H1 (cell line): ENCODE measurements around the gene C14orf132. TPM values are rescaled to one million over a fixed set of nuclear protein-coding genes. Genes with fewer than 3 reads are reported as not detected.

ENCODE experiments used
- CTCF ChIA-PET: fragments of 300-600 bp; sonication (Branson Sonifier 250); formaldehyde crosslinking; loops from one replicate; lab custom pipeline; 2021; ENCODE audit not compliant: partially characterized antibody; lab: Charles Lee
- POLR2A ChIA-PET: fragments of 300-600 bp; sonication (Branson Sonifier 250); formaldehyde crosslinking; loops from one replicate; lab custom pipeline; 2021; ENCODE audit warnings: inconsistent platforms; ENCODE audit not compliant: partially characterized antibody; lab: Charles Lee
- DNase-seq, 2 experiments: peaks; one replicate each; pipeline versions ENCODE4 v3.0.0 to v3.0.0-alpha.2; 2010 to 2022; ENCODE audit warnings: low spot score in 2 of 2, low read depth in 1 of 2, mixed read lengths in 1 of 2
- FAIRE-seq: peaks from 2 replicates; lab custom pipeline; 2011; peaks lifted over from hg19 to GRCh38; lab: Jason Lieb, UNC
- H2AFZ ChIP-seq: 2 replicates; pipeline ENCODE4 v1.8.1; 2012; ENCODE audit warnings: low read length, inconsistent platforms
- H2AK5ac ChIP-seq: 2 replicates; pipeline ENCODE4 v1.6.1; 2013; ENCODE audit warnings: low read depth, low read length
- H2BK120ac ChIP-seq: replicated peaks from 2 replicates; pipeline ENCODE3; 2013; ENCODE audit warnings: low read depth, low read length, inconsistent platforms
- H2BK12ac ChIP-seq: 2 replicates; pipeline ENCODE4 v1.6.1; 2013; ENCODE audit warnings: low read depth, low read length
- H2BK15ac ChIP-seq: 2 replicates; pipeline ENCODE4 v1.6.1; 2013; ENCODE audit warnings: low read length
- H2BK20ac ChIP-seq: 2 replicates; pipeline ENCODE4 v1.6.1; 2013; ENCODE audit warnings: low read length
- H2BK5ac ChIP-seq: 2 replicates; pipeline ENCODE4 v1.6.1; 2013; ENCODE audit warnings: low read depth, low read length
- H3K14ac ChIP-seq: 2 replicates; pipeline ENCODE4 v1.6.1; 2013; ENCODE audit warnings: inconsistent platforms; ENCODE audit not compliant: insufficient read length
- H3K18ac ChIP-seq: 2 replicates; pipeline ENCODE4 v1.6.1; 2013; ENCODE audit warnings: low read length; ENCODE audit errors: extremely low read depth
- H3K23ac ChIP-seq: 2 replicates; pipeline ENCODE4 v1.6.1; 2013; ENCODE audit warnings: inconsistent platforms; ENCODE audit not compliant: insufficient read length
- H3K23me2 ChIP-seq: 2 replicates; pipeline ENCODE4 v1.6.1; 2013; ENCODE audit warnings: low read depth, low read length
- H3K27ac ChIP-seq: 2 replicates; pipeline ENCODE4 v1.6.1; 2011; ENCODE audit warnings: low read depth, low read length, inconsistent platforms
- H3K27me3 ChIP-seq, 4 experiments: replicated peaks in 1 of 4; 1 replicate in 1 of 4; 2 replicates in 3 of 4; pipeline versions ENCODE4 v1.6.1 to v1.8.1; 2011 to 2013; ENCODE audit warnings: low read length in 3 of 4, mild to moderate bottlenecking in 3 of 4, inconsistent platforms in 2 of 4, mixed read lengths in 2 of 4, moderate library complexity in 1 of 4; ENCODE audit not compliant: control insufficient read depth in 3 of 4, insufficient read depth in 3 of 4; ENCODE audit errors: extremely low read depth in 1 of 4
- H3K36me3 ChIP-seq, 4 experiments: 2 replicates each; pipeline versions ENCODE4 v1.6.1 to v1.8.1; 2011 to 2013; ENCODE audit warnings: mild to moderate bottlenecking in 4 of 4, low read length in 3 of 4, moderate library complexity in 2 of 4, control low read depth in 1 of 4, inconsistent platforms in 1 of 4; ENCODE audit not compliant: insufficient read depth in 4 of 4, control insufficient read depth in 2 of 4
- H3K4ac ChIP-seq: replicated peaks from 2 replicates; pipeline ENCODE3; 2013; ENCODE audit warnings: low read length, low read depth, mixed read lengths, inconsistent platforms; ENCODE audit not compliant: insufficient read length
- H3K4me1 ChIP-seq, 4 experiments: replicated peaks in 1 of 4; 1 replicate in 1 of 4; 2 replicates in 3 of 4; pipeline versions ENCODE4 v1.6.1 to v1.8.1; 2011 to 2013; ENCODE audit warnings: low read length in 3 of 4, inconsistent platforms in 2 of 4, mixed read lengths in 1 of 4; ENCODE audit not compliant: insufficient read depth in 4 of 4, control insufficient read depth in 3 of 4
- H3K4me2 ChIP-seq, 2 experiments: 2 replicates each; pipeline versions ENCODE4 v1.6.1 to v1.8.1; 2011 to 2013; ENCODE audit warnings: low read depth in 2 of 2, low read length in 2 of 2, control low read depth in 1 of 2, inconsistent platforms in 1 of 2, mild to moderate bottlenecking in 1 of 2; ENCODE audit not compliant: insufficient read depth in 1 of 2
- H3K4me3 ChIP-seq, 4 experiments: fragments of 200-600, 300-600 bp in 1 of 4; sonication (generic), shearing (Covaris generic), sonication (Bioruptor Twin) in 1 of 4; 2 replicates each; pipeline versions ENCODE4 v1.5.1 to v1.8.1; 2011 to 2016; ENCODE audit warnings: low read length in 4 of 4, low read depth in 3 of 4, control low read depth in 2 of 4, inconsistent platforms in 2 of 4, mild to moderate bottlenecking in 2 of 4, mixed read lengths in 1 of 4, moderate library complexity in 1 of 4; ENCODE audit not compliant: insufficient read depth in 2 of 4; ENCODE audit errors: extremely low read depth in 1 of 4
- H3K56ac ChIP-seq: replicated peaks from 2 replicates; pipeline ENCODE3; 2013; ENCODE audit warnings: low read depth, mild to moderate bottlenecking, mixed read lengths, low read length, inconsistent platforms; ENCODE audit not compliant: insufficient read length
- H3K79me1 ChIP-seq: 2 replicates; pipeline ENCODE4 v1.6.1; 2013; ENCODE audit warnings: low read depth, low read length, control low read depth
- H3K79me2 ChIP-seq, 2 experiments: 2 replicates each; pipeline versions ENCODE4 v1.6.1 to v1.8.1; 2012 to 2013; ENCODE audit warnings: low read length in 2 of 2, mild to moderate bottlenecking in 2 of 2, inconsistent platforms in 1 of 2; ENCODE audit not compliant: insufficient read depth in 2 of 2, control insufficient read depth in 1 of 2
- H3K9ac ChIP-seq, 4 experiments: replicated peaks in 1 of 4; 1 replicate in 1 of 4; 2 replicates in 3 of 4; pipeline versions ENCODE4 v1.6.1 to v1.8.1; 2011 to 2013; ENCODE audit warnings: low read depth in 3 of 4, low read length in 3 of 4, control low read depth in 2 of 4, mild to moderate bottlenecking in 2 of 4, moderate library complexity in 2 of 4, inconsistent platforms in 1 of 4; ENCODE audit errors: extremely low read depth in 1 of 4
- H3K9me3 ChIP-seq, 2 experiments: 2 replicates each; pipeline versions ENCODE4 v1.6.1 to v1.8.1; 2012 to 2013; ENCODE audit warnings: mild to moderate bottlenecking in 2 of 2, moderate library complexity in 2 of 2, control low read depth in 1 of 2, inconsistent platforms in 1 of 2, low read depth in 1 of 2, low read length in 1 of 2, mixed read lengths in 1 of 2; ENCODE audit not compliant: insufficient read depth in 2 of 2
- H4K20me1 ChIP-seq, 2 experiments: replicated peaks in 1 of 2; 2 replicates each; pipeline versions ENCODE3 to v1.8.1; 2011 to 2013; ENCODE audit warnings: inconsistent platforms in 2 of 2, low read length in 2 of 2, mild to moderate bottlenecking in 1 of 2; ENCODE audit not compliant: insufficient read depth in 2 of 2, control insufficient read depth in 1 of 2
- H4K5ac ChIP-seq: 2 replicates; pipeline ENCODE4 v1.6.1; 2013; ENCODE audit warnings: low read length, low read depth, mixed read lengths, inconsistent platforms; ENCODE audit not compliant: insufficient read length
- H4K8ac ChIP-seq: 2 replicates; pipeline ENCODE4 v1.8.0; 2013; ENCODE audit warnings: mild to moderate bottlenecking, moderate library complexity, low read length, inconsistent platforms; ENCODE audit not compliant: insufficient read depth; ENCODE audit errors: extremely low read depth
- H4K91ac ChIP-seq: replicated peaks from 2 replicates; pipeline ENCODE3; 2013; ENCODE audit warnings: low read length, mixed read lengths, inconsistent platforms; ENCODE audit not compliant: insufficient read length
- ATF3 ChIP-seq: IDR thresholded peaks from 2 replicates; pipeline ENCODE4 v1.6.1; 2011; ENCODE audit warnings: low read depth, mild to moderate bottlenecking, low read length; ENCODE audit not compliant: insufficient read depth
- USF2 ChIP-seq: IDR thresholded peaks from 2 replicates; pipeline ENCODE4 v1.6.1; 2011; ENCODE audit warnings: low read length, improper control_type of control experiment
- WGBS, 2 experiments: shearing (Covaris generic) in 1 of 2; methylation state at CpG; one replicate each; pipeline versions ENCODE4 v1.1.6 to v1.1.7; 2013 to 2015; ENCODE audit warnings: low lambda C conversion rate in 2 of 2, mixed read lengths in 2 of 2, inconsistent platforms in 1 of 2, low coverage in 1 of 2, missing lambda C conversion rate in 1 of 2; ENCODE audit not compliant: insufficient replicate concordance in 2 of 2, insufficient coverage in 1 of 2, insufficient read length in 1 of 2; ENCODE audit errors: extremely low coverage in 1 of 2, missing lambda C conversion rate in 1 of 2; 5-methylcytosine and 5-hydroxymethylcytosine counted together
- polyA plus RNA-seq, 7 experiments: library from polyadenylated mRNA; depleted of rRNA in 3 of 7; stranded (reverse) in 5 of 7; unstranded in 2 of 7; fragments of >200 nt in 5 of 7; fragments of 200-250 nt in 2 of 7; gene quantifications; 1 replicate in 5 of 7; 2 replicates in 1 of 7; 4 replicates in 1 of 7; pipeline versions ENCODE4 v1.2.1 to v1.2.3, GENCODE V29; 2011 to 2013; ENCODE audit warnings: missing spikeins in 2 of 7, mixed read lengths in 2 of 7
- total RNA-seq: library from RNA; stranded (reverse); fragmentation: NEBNext Ultra II Directional; extraction: Animal tissue kit (Norgen Biotek cat#: 25700); gene quantifications from 2 replicates; pipeline ENCODE4 v1.2.1, GENCODE V29; 2021

C14orf132 gene
- total and polyA plus RNA-seq, 2 of the 8 experiments (the other 6 are each of a cell fraction or from before 2014, with no cell fraction given): 11.7 to 32.5 TPM

GRCh38 chr14:96096639-96097610 is 57.8 kb downstream of the C14orf132 start:
- FAIRE-seq: no peak
- TF ChIP-seq USF2 (no peak), ATF3 (no peak)

More at GRCh38 chr14:96096639-96097610, 57.8 kb downstream of the C14orf132 start:
- Histone ChIP-seq H2AFZ (no peak overlapping the region), H3K4me3 (no peak overlapping the region), H4K5ac (no peak overlapping the region), H3K23me2 (no peaks in the 10 kb centered on the region; the same call in 1 of the 2 replicates), H3K27ac (no peak overlapping the region), H3K9ac (no peak overlapping the region), H2BK15ac (0 out of 2 replicates have a peak overlapping the region, but pooled peaks have one; percentile 53), H2BK120ac (no peak overlapping the region), H2BK20ac (no peak overlapping the region), H4K20me1 (peaks cover 0 to 1% of the 10 kb centered on the region in 2 experiments), H3K36me3 (no peaks in the 10 kb centered on the region), H4K8ac (no peak overlapping the region), H3K4me2 (no peak overlapping the region), H2AK5ac (no peak overlapping the region), H2BK5ac (no peak overlapping the region), H3K4ac (no peak overlapping the region), H2BK12ac (peak overlapping the region; percentile 31; the same call in 1 of the 2 replicates), H3K79me1 (no peaks in the 10 kb centered on the region), H3K4me1 (peaks cover 6 to 11% (median 7%) of the 10 kb centered on the region in 4 experiments), H3K56ac (no peak overlapping the region), H3K79me2 (no peaks in the 10 kb centered on the region), H4K91ac (no peak overlapping the region), H3K18ac (no peak overlapping the region), H3K9me3 (no peaks in the 10 kb centered on the region), H3K27me3 (no peaks in the 10 kb centered on the region), H3K23ac (no peak overlapping the region), H3K14ac (no peak overlapping the region)
- WGBS, 2 experiments: 81% methylated on average over 12 of the region's 12 CpGs; no CpG with 5 or more reads in 1 of the 2 experiments
- ChIA-PET CTCF (interaction anchor here (0.6 to 13.0 kb wide), 34 partner anchors 9 to 550 kb away, joined by 3 to 268 read pairs (median 10); no protein-coding TSS in a partner anchor), POLR2A (no interaction called here)
- no peak for DNase-seq
